GM12878 (cell line): Measurements from ENCODE around the gene CDH4. TPM values are rescaled to one million over a fixed set of nuclear protein-coding genes. Genes with fewer than 3 reads are reported as not detected.

Experiments
- ATAC-seq: fragments of 200-7000 bp; cut with Tn5 transposase; 3 replicates; pipeline ENCODE4 v1.9.1; 2020; ENCODE audit warnings: mild to moderate bottlenecking, moderate library complexity
- BruUV-seq: library from RNA; stranded (reverse); fragments of 400-500 nt; replicated peaks from 2 replicates; lab custom pipeline; 2021; lab: Mats Ljungman, UMichigan
- CTCF ChIA-PET: fragments of 300-600 bp; sonication (Branson Sonifier 250); formaldehyde crosslinking; extraction: SDS; loops from one replicate; lab custom pipeline; 2021; ENCODE audit warnings: inconsistent platforms; lab: Yijun Ruan, JAX
- POLR2A ChIA-PET: fragments of 350-600 bp; formaldehyde crosslinking; extraction: SDS; loops from one replicate; lab custom pipeline; 2021; ENCODE audit warnings: inconsistent platforms; lab: Charles Lee
- RAD21 ChIA-PET: fragments of 300-600 bp; sonication (Branson Sonifier 250); formaldehyde crosslinking; loops from one replicate; lab custom pipeline; 2023; ENCODE audit warnings: antibody characterized with exemption; ENCODE audit not compliant: unreplicated experiment; lab: Charles Lee
- SMC1A ChIA-PET: fragments of 300-600 bp; sonication (Branson Sonifier 250); formaldehyde crosslinking; loops from one replicate; lab custom pipeline; 2023; ENCODE audit not compliant: unreplicated experiment, uncharacterized antibody; lab: Charles Lee
- DNase-seq: peaks from one replicate; pipeline ENCODE4 v3.0.0-alpha.2; 2011; ENCODE audit warnings: low read depth, low spot score
- FAIRE-seq: peaks from 3 replicates; lab custom pipeline; 2011; peaks lifted over from hg19 to GRCh38; lab: Jason Lieb, UNC
- H2AFZ ChIP-seq: 2 replicates; pipeline ENCODE4 v1.6.0; 2011; ENCODE audit warnings: low read depth, low read length, control low read depth; ENCODE audit not compliant: control insufficient read depth
- H3K27ac ChIP-seq: 2 replicates; pipeline ENCODE4 v1.5.1; 2011; ENCODE audit warnings: control low read depth; ENCODE audit not compliant: control insufficient read depth, insufficient read depth
- H3K27me3 ChIP-seq, 2 experiments: replicated peaks in 1 of 2; 2 replicates each; pipeline versions ENCODE4 v1.6.0 to v1.6.1; 2011; ENCODE audit warnings: low read length in 1 of 2; ENCODE audit not compliant: control insufficient read depth in 2 of 2, insufficient read depth in 2 of 2
- H3K36me3 ChIP-seq, 2 experiments: 2 replicates each; pipeline ENCODE4 v1.5.1; 2011; ENCODE audit warnings: low read length in 1 of 2; ENCODE audit not compliant: control insufficient read depth in 2 of 2, insufficient read depth in 2 of 2
- H3K4me1 ChIP-seq: 2 replicates; pipeline ENCODE4 v1.6.1; 2011; ENCODE audit warnings: mild to moderate bottlenecking, low read length, moderate library complexity, mixed read lengths; ENCODE audit not compliant: control insufficient read depth, insufficient read depth
- H3K4me2 ChIP-seq: 2 replicates; pipeline ENCODE4 v1.6.0; 2011; ENCODE audit warnings: control low read depth; ENCODE audit not compliant: control insufficient read depth, insufficient read depth
- H3K4me3 ChIP-seq: fragments of 200-600 bp; sonication (generic); 2 replicates; pipeline ENCODE4 v1.5.1; 2016
- H3K79me2 ChIP-seq: 2 replicates; pipeline ENCODE4 v1.6.0; 2011; ENCODE audit warnings: low read length; ENCODE audit not compliant: control insufficient read depth, insufficient read depth
- H3K9ac ChIP-seq: 2 replicates; pipeline ENCODE4 v1.8.0; 2011; ENCODE audit warnings: low read length, control low read depth, mixed read lengths; ENCODE audit not compliant: control insufficient read depth, insufficient read depth
- H3K9me3 ChIP-seq: replicated peaks from 3 replicates; pipeline ENCODE4 v1.5.1; 2011; ENCODE audit warnings: mild to moderate bottlenecking, low read length; ENCODE audit not compliant: control insufficient read depth, insufficient read depth
- H4K20me1 ChIP-seq: 2 replicates; pipeline ENCODE4 v1.6.0; 2011; ENCODE audit not compliant: control insufficient read depth, insufficient read depth
- CHD4 ChIP-seq: fragments of 200-600 bp; sonication (generic); IDR thresholded peaks from 2 replicates; pipeline ENCODE4 v1.6.1; 2016; ENCODE audit warnings: mild to moderate bottlenecking
- SRF ChIP-seq, 2 experiments: IDR thresholded peaks; 2 replicates each; pipeline ENCODE4 v1.6.1; 2011; ENCODE audit warnings: low read depth in 2 of 2, low read length in 2 of 2, mild to moderate bottlenecking in 1 of 2, moderate library complexity in 1 of 2
- WGBS: methylation state at CpG from one replicate; pipeline ENCODE4 v1.1.6; 2016; ENCODE audit warnings: low lambda C conversion rate; ENCODE audit not compliant: insufficient replicate concordance, insufficient coverage; ENCODE audit errors: missing lambda C conversion rate; 5-methylcytosine and 5-hydroxymethylcytosine counted together
- in situ Hi-C: fragments of 300-500 bp; cut with MboI; formaldehyde crosslinking; loops from 9 replicates; pipeline ENCODE4 v1.14.3; 2018; ENCODE audit warnings: mixed read lengths
- intact Hi-C: fragments of 100-400 bp; cut with micrococcal nuclease; formaldehyde crosslinking; loops from one replicate; pipeline ENCODE4 v1.14.2; 2022; ENCODE audit not compliant: unreplicated experiment
- polyA plus RNA-seq, 11 experiments: library from polyadenylated mRNA; depleted of rRNA in 4 of 11; unstranded in 6 of 11; stranded (reverse) in 5 of 11; fragments of >200 nt; fragmentation: Nextera tagmentation in 4 of 11; fragmentation: Illumina TruSeq in 1 of 11; extraction: Ambion mirVana in 4 of 11; extraction: Trizol in 1 of 11; gene quantifications; 1 replicate in 1 of 11; 2 replicates in 10 of 11; pipeline versions ENCODE4 v1.2.1 to v1.2.3, GENCODE V29; 2011 to 2016; ENCODE audit warnings: inconsistent platforms in 2 of 11, missing spikeins in 2 of 11, low read depth in 1 of 11
- total RNA-seq, 4 experiments: library from RNA; depleted of rRNA in 3 of 4; stranded (reverse); fragments of >200 nt in 3 of 4; fragmentation: Illumina TruSeq in 1 of 4; extraction: Trizol in 1 of 4; gene quantifications; 2 replicates each; pipeline versions ENCODE4 v1.2.1 to v1.2.3, GENCODE V29; 2013 to 2021

CDH4 gene
- total and polyA plus RNA-seq, 10 of the 15 experiments (the other 5 are each of a cell fraction or from before 2014, with no cell fraction given): not detected

GRCh38 chr20:61724376-61724775 is 472.3 kb downstream of the CDH4 start:
- ChIA-PET SMC1A (no interaction called here), POLR2A (no interaction called here), RAD21 (no interaction called here), CTCF (no interaction called here)
- Histone ChIP-seq H3K9ac (no peak overlapping the region), H3K4me3 (no peak overlapping the region), H3K79me2 (no peaks in the 10 kb centered on the region), H3K27ac (no peak overlapping the region), H2AFZ (no peak overlapping the region), H3K9me3 (no peaks in the 10 kb centered on the region; the same call in 2 of the 3 replicates), H3K27me3 (no peaks in the 10 kb centered on the region), H3K4me2 (no peak overlapping the region), H4K20me1 (no peaks in the 10 kb centered on the region), H3K36me3 (no peaks in the 10 kb centered on the region), H3K4me1 (no peaks in the 10 kb centered on the region)
- FAIRE-seq (no peak), ATAC-seq (no peak), DNase-seq (no peak)
- 0% methylated on average over 4 of the region's 4 CpGs for WGBS
- intact Hi-C loops (no loop called here), in situ Hi-C loops (no loop called here)
- no peak for TF ChIP-seq SRF (IDR thresholded peaks at IDR 0.05; ENCODE audit: low read depth in 2 of 2, low read length in 2 of 2)
- no TSS peak for BruUV-seq

GRCh38 chr20:61725145-61725544 is 473.1 kb downstream of the CDH4 start:
- in situ Hi-C loops (no loop called here), intact Hi-C loops (no loop called here)
- Histone ChIP-seq H3K9me3 (no peaks in the 10 kb centered on the region; the same call in 2 of the 3 replicates), H3K36me3 (no peaks in the 10 kb centered on the region), H3K9ac (no peak overlapping the region), H2AFZ (no peak overlapping the region), H3K79me2 (no peaks in the 10 kb centered on the region), H3K4me2 (no peak overlapping the region), H4K20me1 (no peaks in the 10 kb centered on the region), H3K4me3 (no peak overlapping the region), H3K27me3 (no peaks in the 10 kb centered on the region), H3K27ac (no peak overlapping the region), H3K4me1 (no peaks in the 10 kb centered on the region)
- 51% methylated on average over 8 of the region's 8 CpGs for WGBS
- ATAC-seq (no peak), DNase-seq (no peak), FAIRE-seq (no peak)
- RAD21 ChIA-PET: no interaction called here
- POLR2A ChIA-PET: no interaction called here
- CTCF ChIA-PET: interaction anchor here (0.7 kb wide), 1 partner anchor 162 kb away, joined by 3 read pairs; no protein-coding TSS in a partner anchor
- TF ChIP-seq CHD4: no peak
- no TSS peak for BruUV-seq
- SMC1A ChIA-PET: no interaction called here
